Measurements from ENCODE around the gene PIP4P1.

DNA sequence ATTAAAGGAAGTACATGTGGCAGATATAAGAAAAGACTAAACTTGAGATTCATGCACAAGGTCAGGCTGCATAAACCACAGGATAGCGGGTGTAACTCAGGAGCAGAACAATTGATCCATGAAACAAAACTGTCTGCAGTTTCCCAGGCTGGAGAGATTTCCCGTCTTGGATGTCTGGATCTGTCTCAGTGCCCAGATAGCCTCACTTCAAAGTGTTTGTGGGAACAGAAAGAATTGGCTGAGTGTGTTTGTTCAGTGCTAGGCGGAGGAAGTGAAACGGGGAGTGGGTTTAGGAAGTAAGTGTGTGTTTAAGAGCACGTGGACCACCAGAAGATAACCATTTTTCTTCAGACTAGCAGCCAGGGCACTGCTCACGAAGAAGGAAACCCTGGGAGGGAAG, 42.7 kb upstream of the PIP4P1 start:
- TF ChIP-seq POLR2AphosphoS5 (IDR thresholded peaks at IDR 0.05; ENCODE audit: borderline replicate concordance, low read depth, low read length) = no peak
- TF ChIP-seq EZH2 (IDR thresholded peaks at IDR 0.05) = no peak
